ENCODE data around the gene RIMOC1.

RIMOC1 gene

DNA sequence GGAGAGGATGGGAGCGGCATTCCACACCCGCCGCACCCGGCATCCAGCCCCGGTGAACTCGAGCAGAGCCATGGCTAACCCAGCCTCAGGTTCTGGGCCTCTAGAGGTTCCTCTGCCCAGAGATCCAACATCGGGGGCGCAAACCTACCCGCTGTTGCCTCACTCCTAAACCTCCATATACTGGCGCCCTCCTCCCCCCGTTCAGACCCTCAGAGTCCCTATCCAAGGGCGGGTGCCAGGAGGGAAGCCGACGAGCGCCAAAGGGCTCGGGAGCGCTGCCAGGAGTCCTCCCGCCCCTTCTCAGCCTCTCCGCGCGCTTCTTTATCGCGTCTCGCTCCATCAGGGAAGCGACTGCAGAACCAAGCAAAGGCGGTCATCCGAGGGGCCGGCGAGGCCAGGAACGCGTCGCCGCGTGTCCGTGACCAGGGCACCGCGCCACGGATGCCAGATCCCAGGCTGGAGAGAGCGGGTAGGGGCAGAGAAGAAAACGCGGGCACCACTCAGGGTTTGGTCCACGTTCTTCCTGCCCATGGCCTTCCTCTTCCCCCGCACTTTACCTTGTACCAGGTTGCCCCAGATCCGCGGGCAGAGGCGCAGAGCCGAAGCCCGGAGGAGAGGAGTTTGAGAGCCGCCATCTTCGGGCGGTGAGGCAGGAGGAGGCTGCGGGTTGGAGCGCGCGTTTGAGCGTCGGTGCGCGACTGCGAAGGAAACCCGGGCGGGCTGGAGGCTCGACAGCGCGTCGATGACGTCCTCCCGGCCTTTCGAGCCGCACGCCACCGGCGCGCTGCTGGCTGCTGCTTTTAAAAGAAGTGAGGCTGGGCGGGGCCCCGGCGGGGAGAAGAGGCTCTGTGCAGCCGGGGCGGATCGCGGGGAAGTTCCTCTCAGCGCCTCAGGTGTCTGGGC is 34.2 kb upstream of the RIMOC1 start, which contains the start of gene OXCT1 (continued):
- TF ChIP-seq, protein P1, sequence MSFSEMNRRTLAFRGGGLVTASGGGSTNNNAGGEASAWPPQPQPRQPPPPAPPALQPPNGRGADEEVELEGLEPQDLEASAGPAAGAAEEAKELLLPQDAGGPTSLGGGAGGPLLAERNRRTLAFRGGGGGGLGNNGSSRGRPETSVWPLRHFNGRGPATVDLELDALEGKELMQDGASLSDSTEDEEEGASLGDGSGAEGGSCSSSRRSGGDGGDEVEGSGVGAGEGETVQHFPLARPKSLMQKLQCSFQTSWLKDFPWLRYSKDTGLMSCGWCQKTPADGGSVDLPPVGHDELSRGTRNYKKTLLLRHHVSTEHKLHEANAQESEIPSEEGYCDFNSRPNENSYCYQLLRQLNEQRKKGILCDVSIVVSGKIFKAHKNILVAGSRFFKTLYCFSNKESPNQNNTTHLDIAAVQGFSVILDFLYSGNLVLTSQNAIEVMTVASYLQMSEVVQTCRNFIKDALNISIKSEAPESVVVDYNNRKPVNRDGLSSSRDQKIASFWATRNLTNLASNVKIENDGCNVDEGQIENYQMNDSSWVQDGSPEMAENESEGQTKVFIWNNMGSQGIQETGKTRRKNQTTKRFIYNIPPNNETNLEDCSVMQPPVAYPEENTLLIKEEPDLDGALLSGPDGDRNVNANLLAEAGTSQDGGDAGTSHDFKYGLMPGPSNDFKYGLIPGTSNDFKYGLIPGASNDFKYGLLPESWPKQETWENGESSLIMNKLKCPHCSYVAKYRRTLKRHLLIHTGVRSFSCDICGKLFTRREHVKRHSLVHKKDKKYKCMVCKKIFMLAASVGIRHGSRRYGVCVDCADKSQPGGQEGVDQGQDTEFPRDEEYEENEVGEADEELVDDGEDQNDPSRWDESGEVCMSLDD (tag by site-specific recombination; IDR thresholded peaks at IDR 0.05), result no peak; the same call in 1 of the 2 replicates
- TF ChIP-seq ZNF138 (tag by site-specific recombination; IDR thresholded peaks at IDR 0.05; ENCODE audit: borderline replicate concordance) (no peak), ZNF561 (tag by site-specific recombination; IDR thresholded peaks at IDR 0.05; ENCODE audit: borderline replicate concordance) (0 out of 2 replicates have a peak, but pooled peaks have one; percentile 48), ZNF394 (tag by site-specific recombination; IDR thresholded peaks at IDR 0.05; ENCODE audit: borderline replicate concordance) (peak; percentile 69; the same call in 1 of the 2 replicates), ZNF335 (tag by site-specific recombination; conservative IDR thresholded peaks at IDR 0.05) (no peak), ZNF548 (tag by site-specific recombination; IDR thresholded peaks at IDR 0.05) (no peak), OSR2 (tag by site-specific recombination; IDR thresholded peaks at IDR 0.05) (no peak), ZNF626 (tag by site-specific recombination; IDR thresholded peaks at IDR 0.05) (no peak), ZNF529 (tag by site-specific recombination; IDR thresholded peaks at IDR 0.05; ENCODE audit: insufficient replicate concordance) (no peak), ZNF558 (tag by site-specific recombination; IDR thresholded peaks at IDR 0.05) (no peak)
- TF ChIP-seq, protein P2, sequence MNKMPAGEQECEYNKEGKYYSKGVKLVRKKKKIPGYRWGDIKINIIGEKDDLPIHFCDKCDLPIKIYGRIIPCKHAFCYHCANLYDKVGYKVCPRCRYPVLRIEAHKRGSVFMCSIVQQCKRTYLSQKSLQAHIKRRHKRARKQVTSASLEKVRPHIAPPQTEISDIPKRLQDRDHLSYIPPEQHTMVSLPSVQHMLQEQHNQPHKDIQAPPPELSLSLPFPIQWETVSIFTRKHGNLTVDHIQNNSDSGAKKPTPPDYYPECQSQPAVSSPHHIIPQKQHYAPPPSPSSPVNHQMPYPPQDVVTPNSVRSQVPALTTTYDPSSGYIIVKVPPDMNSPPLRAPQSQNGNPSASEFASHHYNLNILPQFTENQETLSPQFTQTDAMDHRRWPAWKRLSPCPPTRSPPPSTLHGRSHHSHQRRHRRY (tag by site-specific recombination; IDR thresholded peaks at IDR 0.05), result no peak
- TF ChIP-seq, protein P3, sequence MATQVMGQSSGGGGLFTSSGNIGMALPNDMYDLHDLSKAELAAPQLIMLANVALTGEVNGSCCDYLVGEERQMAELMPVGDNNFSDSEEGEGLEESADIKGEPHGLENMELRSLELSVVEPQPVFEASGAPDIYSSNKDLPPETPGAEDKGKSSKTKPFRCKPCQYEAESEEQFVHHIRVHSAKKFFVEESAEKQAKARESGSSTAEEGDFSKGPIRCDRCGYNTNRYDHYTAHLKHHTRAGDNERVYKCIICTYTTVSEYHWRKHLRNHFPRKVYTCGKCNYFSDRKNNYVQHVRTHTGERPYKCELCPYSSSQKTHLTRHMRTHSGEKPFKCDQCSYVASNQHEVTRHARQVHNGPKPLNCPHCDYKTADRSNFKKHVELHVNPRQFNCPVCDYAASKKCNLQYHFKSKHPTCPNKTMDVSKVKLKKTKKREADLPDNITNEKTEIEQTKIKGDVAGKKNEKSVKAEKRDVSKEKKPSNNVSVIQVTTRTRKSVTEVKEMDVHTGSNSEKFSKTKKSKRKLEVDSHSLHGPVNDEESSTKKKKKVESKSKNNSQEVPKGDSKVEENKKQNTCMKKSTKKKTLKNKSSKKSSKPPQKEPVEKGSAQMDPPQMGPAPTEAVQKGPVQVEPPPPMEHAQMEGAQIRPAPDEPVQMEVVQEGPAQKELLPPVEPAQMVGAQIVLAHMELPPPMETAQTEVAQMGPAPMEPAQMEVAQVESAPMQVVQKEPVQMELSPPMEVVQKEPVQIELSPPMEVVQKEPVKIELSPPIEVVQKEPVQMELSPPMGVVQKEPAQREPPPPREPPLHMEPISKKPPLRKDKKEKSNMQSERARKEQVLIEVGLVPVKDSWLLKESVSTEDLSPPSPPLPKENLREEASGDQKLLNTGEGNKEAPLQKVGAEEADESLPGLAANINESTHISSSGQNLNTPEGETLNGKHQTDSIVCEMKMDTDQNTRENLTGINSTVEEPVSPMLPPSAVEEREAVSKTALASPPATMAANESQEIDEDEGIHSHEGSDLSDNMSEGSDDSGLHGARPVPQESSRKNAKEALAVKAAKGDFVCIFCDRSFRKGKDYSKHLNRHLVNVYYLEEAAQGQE (tag by site-specific recombination; IDR thresholded peaks at IDR 0.05), result peak; percentile 18; the same call in 1 of the 2 replicates
- TF ChIP-seq, protein P4, sequence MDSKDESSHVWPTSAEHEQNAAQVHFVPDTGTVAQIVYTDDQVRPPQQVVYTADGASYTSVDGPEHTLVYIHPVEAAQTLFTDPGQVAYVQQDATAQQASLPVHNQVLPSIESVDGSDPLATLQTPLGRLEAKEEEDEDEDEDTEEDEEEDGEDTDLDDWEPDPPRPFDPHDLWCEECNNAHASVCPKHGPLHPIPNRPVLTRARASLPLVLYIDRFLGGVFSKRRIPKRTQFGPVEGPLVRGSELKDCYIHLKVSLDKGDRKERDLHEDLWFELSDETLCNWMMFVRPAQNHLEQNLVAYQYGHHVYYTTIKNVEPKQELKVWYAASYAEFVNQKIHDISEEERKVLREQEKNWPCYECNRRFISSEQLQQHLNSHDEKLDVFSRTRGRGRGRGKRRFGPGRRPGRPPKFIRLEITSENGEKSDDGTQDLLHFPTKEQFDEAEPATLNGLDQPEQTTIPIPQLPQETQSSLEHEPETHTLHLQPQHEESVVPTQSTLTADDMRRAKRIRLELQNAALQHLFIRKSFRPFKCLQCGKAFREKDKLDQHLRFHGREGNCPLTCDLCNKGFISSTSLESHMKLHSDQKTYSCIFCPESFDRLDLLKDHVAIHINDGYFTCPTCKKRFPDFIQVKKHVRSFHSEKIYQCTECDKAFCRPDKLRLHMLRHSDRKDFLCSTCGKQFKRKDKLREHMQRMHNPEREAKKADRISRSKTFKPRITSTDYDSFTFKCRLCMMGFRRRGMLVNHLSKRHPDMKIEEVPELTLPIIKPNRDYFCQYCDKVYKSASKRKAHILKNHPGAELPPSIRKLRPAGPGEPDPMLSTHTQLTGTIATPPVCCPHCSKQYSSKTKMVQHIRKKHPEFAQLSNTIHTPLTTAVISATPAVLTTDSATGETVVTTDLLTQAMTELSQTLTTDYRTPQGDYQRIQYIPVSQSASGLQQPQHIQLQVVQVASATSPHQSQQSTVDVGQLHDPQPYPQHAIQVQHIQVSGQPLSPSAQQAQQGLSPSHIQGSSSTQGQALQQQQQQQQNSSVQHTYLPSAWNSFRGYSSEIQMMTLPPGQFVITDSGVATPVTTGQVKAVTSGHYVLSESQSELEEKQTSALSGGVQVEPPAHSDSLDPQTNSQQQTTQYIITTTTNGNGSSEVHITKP (tag by site-specific recombination; IDR thresholded peaks at IDR 0.05), result no peak; the same call in 1 of the 2 replicates
